Gastrocnemius medialis (tissue), 4 donors: ENCODE measurements around the gene ADAM22.

Source experiments
- CTCF ChIP-seq, 5 experiments: fragments of 450-650 bp in 3 of 5; fragments of 200-600 bp in 2 of 5; sonication (generic) in 2 of 5; IDR thresholded peaks in 4 of 5; conservative IDR thresholded peaks in 1 of 5; 1 replicate in 4 of 5; 2 replicates in 1 of 5; pipeline ENCODE4 v1.5.1; 2016 to 2019; ENCODE audit warnings: antibody characterized with exemption in 5 of 5, mild to moderate bottlenecking in 3 of 5, moderate library complexity in 3 of 5
- POLR2A ChIP-seq, 2 donors: fragments of 450-650 bp; IDR thresholded peaks; one replicate each; pipeline ENCODE4 v1.6.1; 2017; ENCODE audit warnings: antibody characterized with exemption in 2 of 2, mild to moderate bottlenecking in 2 of 2, moderate library complexity in 2 of 2

DNA sequence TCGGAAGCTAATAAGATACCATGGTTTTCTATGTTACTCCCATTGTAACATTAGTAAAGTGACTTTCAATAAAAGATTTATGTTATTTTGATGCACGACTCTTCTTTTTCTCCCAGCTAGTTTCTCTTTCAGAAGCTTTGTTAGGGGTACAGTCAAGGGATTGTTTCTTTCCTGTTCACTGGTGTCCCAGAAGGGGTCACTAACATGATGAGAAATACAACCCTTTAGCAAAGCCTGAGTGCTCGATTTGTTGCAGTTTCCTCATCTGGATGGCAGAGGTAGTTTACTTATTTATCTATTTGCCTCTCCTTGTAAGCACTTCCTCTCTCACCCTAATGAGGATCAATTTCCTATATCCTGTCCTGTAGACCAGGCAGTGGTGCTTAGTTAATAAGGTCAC is 268.7 kb downstream of the ADAM22 start:
- no peak for TF ChIP-seq CTCF (IDR thresholded peaks at IDR 0.05 in 4 of 5, conservative IDR thresholded peaks at IDR 0.05 in 1 of 5)
- TF ChIP-seq POLR2A (IDR thresholded peaks at IDR 0.05): no peak
